GM19463 (cell line): Measurements from ENCODE around the gene GABRR3.
"Not testable (repeated sequence)": the region's sequence is repeated elsewhere in the genome, so short reads cannot be mapped to it uniquely, and the experiment has no call there.

Experiments
- ATAC-seq: cut with Tn5 transposase; IDR thresholded peaks from one replicate; pipeline ENCODE4 v1.9.1; 2021; ENCODE audit warnings: mild to moderate bottlenecking, moderate library complexity; ENCODE audit not compliant: unreplicated experiment

Gene GABRR3

GRCh38 chr3:98022978-98023820, 11.9 kb downstream of the GABRR3 start:
- ATAC-seq = peak; percentile 37

GRCh38 chr3:98021830-98022560, 13.1 kb downstream of the GABRR3 start:
- ATAC-seq = peak; percentile 60

- ATAC-seq = no peak
Measured at GRCh38 chr3:98020412-98020811, 14.7 kb downstream of the GABRR3 start.

GRCh38 chr3:98018301-98018700, 16.8 kb downstream of the GABRR3 start:
- ATAC-seq = no peak

GRCh38 chr3:98014268-98014585, 20.9 kb downstream of the GABRR3 start:
- ATAC-seq = no peak

GRCh38 chr3:98013411-98014267, 21.5 kb downstream of the GABRR3 start:
- no peak for ATAC-seq

- ATAC-seq = no peak
Measured at GRCh38 chr3:98012979-98013378, 22.1 kb downstream of the GABRR3 start.

- ATAC-seq = not testable (repeated sequence)
Measured at GRCh38 chr3:98010883-98011449, 24.1 kb downstream of the GABRR3 start.

GRCh38 chr3:98010194-98010882, 24.8 kb downstream of the GABRR3 start:
- no peak for ATAC-seq

- ATAC-seq = peak; percentile 51
Measured at GRCh38 chr3:98008855-98009254, 26.3 kb downstream of the GABRR3 start.

GRCh38 chr3:98005438-98005837, 29.7 kb downstream of the GABRR3 start:
- no peak for ATAC-seq

- ATAC-seq = no peak
Measured at GRCh38 chr3:98004721-98005120, 30.4 kb downstream of the GABRR3 start.

- ATAC-seq = peak; percentile 54
Measured at GRCh38 chr3:98003306-98003969, 31.7 kb downstream of the GABRR3 start.

GRCh38 chr3:98002717-98003116, 32.4 kb downstream of the GABRR3 start:
- no peak for ATAC-seq

- no peak for ATAC-seq
Measured at GRCh38 chr3:97999994-98000393, 35.1 kb downstream of the GABRR3 start.

GRCh38 chr3:97999103-97999502, 36.0 kb downstream of the GABRR3 start:
- ATAC-seq = no peak

- ATAC-seq = no peak
Measured at GRCh38 chr3:97996988-97997387, 38.1 kb downstream of the GABRR3 start.

GRCh38 chr3:97994328-97994945, 40.7 kb downstream of the GABRR3 start:
- ATAC-seq = no peak

GRCh38 chr3:97993526-97993925, 41.6 kb downstream of the GABRR3 start:
- no peak for ATAC-seq
